GM18858 (cell line): Measurements from ENCODE around the gene HEATR5A.
"Not testable (repeated sequence)": the region's sequence is repeated elsewhere in the genome, so short reads cannot be mapped to it uniquely, and the experiment has no call there.

Experiments used
- ATAC-seq: cut with Tn5 transposase; IDR thresholded peaks from one replicate; pipeline ENCODE4 v1.9.1; 2021; ENCODE audit not compliant: unreplicated experiment

HEATR5A gene

DNA sequence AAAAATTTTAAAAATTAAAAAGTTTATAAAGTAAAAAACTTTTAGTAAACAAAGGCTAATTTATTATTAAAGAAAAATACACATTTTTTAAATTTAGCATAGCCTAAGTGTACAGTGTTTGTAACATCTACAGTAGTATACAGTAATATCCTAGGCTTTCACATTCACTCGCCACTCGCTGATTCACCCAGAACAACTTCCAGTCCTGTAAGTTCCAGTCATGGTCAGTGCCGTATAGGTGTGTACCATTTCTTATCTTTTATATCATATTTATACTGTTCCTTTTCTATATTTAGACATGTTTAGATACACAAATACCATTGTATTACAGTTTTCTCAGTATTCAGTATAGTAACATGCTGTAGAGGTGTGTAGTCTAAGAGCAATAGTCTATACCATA is 28.9 kb downstream of the HEATR5A start:
- ATAC-seq: no peak

DNA sequence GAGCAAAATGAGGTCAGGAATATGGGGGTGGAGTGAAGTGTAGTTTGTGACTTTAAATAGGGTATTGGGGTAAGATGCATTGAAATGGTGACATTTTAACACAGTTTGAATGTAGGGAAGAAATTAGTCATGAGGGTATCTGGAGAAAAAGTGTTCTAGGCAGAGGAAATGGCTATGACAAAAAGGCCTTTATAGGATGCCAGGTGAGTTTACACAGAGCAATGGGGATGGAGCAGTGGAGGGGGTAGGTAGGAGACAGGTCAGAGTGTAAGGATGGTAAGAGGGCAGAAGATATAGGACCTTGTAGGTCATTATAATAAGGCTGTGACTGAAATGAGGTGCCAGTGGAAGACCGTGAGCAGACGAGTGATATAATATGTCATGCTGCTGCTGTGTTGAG is 30.4 kb downstream of the HEATR5A start:
- ATAC-seq: no peak

DNA sequence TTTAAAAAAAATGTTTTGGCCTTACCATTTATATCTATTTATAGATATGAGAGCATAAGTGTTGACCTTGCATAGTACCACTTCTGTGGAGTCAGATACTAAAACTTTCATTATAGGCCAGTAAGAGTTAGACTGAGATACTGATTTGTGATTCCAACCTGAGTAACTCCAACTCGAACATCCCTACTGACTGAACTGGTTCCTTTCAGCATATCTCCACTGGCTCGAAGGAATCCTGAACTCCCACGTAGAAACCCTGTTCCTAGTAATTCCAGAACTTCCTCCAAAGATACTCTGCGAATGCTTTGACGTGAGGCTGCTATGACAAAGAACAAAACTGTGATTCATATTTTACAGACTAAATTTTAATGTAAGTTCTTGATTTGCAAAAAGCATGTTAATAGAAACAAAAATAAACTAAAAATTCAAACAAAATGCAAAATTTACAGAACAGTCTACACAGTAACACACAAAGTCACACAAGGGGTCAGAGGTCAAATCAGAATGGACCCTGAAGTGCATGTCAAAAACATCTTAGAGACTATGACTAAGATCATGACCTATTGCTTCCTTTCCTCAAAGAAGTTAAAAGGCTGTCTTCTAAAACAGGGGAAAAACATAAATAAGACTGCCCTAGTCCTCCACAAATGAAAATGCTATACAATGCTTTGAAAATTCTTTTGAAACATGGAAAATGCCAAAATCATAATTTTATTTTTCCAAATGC is 31.5 kb downstream of the HEATR5A start:
- ATAC-seq: peak; percentile 47

DNA sequence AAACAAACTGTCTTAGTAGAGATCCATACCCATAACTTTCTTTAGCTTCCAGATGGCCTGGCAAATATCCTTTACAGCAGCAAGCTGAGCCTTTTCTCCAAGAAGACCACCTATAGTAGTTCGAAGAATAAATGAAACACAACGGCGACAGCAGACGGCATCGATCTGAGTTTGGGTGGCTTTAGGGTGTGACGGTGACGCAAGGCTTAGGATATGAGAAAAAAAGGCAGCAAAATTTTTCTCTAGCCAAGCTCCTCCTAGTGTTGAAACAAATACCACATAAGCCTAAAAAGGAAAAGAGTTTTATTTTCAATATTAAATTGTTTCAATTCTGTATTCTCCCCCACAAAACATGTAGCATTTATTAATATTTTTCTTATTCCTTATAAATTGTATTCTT is 33.3 kb downstream of the HEATR5A start:
- ATAC-seq: no peak

DNA sequence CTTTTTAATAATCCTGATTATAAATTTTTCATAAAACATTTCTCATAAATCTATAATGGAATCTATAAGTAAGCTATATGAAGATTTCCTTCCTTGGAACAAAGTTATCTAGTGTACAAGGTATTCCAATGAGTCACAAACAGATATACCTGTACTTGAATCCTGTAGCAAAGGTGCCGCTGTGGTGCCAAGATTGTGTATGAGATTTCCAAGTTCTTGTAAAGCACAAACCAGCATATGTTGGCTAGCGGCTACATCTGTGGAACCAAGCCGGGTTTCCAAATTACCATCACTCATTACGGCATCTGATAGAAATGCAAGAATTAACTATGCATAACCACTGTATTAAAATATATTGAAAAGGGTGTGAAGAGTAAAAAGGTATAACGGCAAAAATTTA is 34.1 kb downstream of the HEATR5A start:
- ATAC-seq: no peak

DNA sequence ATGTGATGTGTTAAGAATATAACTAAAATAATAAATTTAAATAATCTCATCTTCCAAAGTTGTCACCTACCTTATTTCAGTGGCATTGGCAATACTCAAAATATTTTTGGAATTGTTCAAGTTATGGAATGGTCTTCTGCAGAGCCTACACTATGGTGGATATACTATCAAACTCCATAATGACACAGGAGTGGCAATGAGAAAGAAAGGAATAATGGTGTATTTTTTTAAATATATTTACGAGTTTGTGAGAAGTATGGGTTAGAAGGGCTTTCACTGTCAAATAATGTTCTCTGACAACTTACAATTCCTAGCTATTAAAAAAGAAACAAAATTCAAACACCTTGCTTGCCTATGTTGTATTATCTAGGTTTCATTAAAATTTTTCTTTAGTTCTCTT is 38.1 kb downstream of the HEATR5A start:
- ATAC-seq: no peak

DNA sequence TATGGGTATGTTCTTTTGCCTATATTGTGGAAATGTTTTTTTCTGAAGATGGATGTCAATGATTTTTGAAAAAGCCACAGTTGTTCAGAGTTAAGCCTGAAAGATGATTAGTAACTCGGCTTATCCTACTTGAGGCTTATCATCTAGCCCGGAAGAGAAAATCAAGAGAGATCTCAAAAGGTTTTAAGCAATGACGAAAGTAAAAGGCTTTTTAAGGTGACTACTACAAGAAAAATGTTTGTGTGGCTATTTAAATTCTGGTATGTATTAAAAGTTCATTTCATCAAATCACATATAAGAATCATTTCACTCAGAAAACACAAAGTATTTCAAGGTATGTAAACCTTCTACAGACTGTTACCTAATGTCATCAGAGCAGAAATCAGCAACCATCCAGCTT is 40.2 kb downstream of the HEATR5A start:
- no peak for ATAC-seq

DNA sequence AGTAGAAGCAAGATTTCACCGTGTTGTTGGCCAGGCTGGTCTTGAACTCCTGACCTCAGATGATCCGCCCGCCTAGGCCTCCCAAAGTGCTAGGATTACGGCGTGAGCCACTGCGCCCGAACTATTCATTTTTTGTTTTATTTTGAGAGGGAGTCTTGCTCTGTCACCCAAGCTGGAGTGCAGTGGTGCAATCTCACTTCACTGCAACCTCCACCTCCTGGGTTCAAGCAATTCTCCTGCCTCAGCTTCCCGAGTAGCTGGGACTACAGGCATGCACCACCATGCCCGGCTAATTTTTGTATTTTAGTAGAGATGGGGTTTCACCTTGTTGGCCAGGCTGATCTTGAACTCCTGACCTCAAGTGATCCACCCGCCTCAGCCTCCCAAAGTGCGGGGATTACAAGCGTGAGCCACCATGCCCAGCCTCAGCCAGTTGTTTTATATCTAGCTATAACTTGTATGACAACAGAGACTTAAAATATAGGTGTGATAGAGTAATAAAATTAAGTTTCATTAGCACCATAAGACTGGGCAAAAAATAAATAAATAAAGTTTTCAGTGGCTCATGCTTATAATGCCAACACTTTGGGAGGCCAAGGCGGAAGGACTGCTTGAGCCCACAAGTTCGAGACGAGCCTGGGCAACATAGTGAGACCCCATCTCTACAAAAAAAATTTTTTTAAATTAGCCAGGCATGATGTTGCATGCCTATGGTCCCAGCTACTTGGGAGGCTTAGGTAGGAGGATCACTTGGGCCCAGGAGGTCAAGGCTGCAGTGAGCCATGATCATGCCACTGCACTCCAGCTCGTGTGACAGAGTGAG is 41.0 kb downstream of the HEATR5A start:
- not testable (repeated sequence) for ATAC-seq

DNA sequence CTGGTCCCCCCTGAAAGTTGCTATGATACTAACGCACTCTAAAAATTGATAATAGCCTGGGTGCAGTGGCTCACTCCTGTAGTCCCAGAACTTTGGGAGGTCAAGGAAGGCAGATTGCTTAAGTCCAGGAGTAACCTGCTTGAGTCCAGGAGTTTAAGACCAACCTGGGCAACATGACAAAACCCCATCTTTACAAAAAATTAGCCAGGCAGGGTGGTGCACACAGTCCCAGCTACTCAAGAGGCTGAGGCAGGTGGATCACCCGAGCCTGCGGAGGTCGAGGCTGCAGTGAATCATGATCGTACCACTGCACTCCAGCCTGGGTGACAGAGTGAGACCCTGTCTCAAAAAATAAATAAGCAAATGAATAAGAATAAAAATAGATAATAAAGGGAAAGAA is 42.9 kb downstream of the HEATR5A start:
- ATAC-seq: no peak

DNA sequence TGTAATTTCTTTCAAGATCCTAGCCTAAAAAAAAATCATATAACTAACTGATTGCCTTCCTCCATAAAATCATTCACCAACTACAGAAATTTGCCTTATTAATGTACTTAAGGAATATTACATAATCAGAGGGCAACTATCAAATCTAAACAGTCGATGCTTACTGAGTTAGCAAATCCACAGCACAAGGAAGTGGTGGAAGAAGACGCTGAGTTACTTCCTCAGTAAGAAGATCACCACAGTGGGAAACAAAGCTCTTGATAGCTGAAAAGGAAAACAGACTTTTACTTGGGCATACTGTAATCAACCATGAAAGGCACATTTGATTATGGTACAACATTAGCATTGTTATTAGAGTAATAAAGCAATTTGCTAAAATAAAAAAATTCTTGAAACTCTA is 48.7 kb downstream of the HEATR5A start:
- ATAC-seq: no peak

DNA sequence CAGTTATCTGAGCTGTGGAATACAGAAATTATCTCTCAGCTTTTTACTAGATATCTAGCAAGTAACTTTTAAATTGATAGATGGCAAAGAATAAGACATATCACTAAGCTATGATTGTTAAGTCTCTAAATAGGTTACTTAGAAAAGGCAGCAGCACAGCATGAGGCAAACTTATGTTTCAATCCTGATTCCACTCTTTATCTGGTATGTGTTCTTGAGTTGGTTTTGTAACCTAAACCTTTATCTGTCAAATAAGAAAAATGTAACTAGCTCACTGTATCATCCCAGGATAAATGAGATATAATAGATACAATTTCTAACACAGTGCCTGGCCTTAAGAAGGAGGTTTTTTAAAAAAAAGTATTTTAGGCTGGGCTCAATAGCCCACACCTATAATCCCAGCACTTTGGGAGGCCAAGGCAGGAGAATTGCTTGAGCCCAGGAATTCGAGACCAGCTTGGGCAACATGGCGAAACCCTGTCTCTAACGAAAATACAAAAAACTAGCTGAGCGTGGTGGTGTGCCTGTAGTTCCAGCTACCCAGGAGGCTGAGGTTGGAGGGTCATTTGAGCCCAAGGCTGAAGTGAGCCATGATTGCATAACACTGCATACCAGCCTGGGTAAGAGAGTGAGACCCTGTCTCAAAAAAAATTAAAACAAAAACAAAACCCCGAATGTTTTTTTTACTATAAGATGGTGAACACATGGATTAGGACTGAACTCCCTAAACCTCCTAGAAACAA is 56.8 kb downstream of the HEATR5A start:
- no peak for ATAC-seq

DNA sequence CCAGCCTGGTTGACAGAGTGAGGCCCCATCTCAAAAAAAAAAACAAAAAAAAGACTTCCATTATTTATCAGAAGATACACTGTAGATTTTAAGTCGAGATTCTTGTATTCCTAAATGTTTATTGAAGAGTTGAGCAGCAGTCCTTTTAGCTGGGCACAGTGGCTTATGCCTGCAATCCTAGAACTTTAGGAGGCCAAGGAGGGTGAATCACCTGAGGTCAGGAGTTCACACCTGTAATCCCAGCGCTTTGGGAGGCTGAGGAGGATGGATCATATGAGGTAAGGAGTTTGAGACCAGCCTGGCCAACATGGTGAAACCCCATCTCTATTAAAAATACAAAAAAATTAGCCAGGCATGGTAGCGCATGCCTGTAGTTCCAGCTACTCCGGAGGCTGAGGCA is 57.6 kb downstream of the HEATR5A start:
- ATAC-seq: no peak

DNA sequence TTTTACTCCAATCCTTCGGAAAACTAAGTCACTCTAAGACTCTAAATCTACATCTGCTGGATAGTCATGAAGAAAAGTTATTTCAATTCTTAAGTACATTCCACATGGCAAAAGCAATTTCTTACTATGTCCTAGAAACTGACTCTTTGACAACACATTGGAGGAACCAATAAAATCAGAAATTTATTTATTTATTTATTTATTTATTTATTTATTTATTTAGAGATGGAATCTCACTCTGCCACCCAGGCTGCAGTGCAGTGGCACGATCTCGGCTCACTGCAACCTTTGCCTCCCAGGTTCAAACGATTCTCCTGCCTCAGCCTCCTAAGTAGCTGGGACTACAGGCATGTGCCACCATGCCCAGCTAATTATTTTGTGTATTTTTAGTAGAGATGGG is 58.6 kb downstream of the HEATR5A start:
- ATAC-seq: not testable (repeated sequence)

DNA sequence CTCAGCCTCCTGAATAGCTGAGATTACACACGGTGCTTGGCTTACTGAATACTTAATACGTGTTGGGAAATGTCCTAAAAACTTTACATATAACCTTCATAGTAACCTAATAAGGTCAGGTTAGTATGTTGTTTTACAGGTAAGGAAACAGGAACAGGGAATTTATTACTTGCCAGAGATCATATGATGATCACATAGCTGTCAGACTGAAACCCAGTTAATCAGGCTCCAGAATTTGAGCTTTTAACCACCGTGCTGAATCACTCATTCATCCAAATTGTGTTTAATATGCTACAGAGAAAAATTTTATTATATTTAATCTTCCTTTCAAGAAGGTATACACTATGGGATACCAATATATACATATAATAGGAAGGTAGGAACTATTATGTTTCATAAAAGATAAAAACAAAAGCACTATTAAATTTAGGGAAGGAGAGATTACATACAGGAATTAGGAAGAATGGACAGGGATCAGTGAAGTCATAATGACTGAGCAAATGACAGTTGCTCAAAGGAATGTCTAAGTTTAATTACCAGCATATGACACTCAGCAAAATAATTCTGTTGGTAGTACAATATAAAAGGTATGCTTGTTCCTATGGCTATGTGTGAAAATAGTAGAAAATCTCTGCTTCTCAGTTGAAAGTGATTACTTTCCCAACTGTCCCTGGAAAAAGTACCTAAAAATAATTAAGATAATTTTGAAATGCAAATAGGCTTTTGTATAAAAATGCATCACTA is 59.3 kb downstream of the HEATR5A start:
- ATAC-seq: no peak

DNA sequence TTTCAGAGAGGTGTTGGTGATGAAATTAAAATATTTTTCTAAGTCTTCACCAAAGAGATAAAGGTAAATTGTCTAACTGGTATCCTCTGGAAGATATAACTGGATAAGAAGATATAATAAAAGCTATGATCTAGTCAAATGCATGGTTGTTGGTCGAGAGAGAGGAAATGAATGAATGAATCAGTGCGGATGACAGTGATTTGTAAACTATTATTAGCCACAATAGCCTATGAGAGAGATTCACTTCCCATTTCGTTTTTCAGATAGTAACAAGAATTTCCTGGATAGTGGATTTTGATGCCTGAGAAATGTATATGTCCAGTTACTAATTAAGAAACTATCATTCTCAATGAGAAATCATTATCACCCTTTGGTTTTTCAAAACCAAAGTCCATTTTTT is 63.1 kb downstream of the HEATR5A start:
- ATAC-seq: no peak

DNA sequence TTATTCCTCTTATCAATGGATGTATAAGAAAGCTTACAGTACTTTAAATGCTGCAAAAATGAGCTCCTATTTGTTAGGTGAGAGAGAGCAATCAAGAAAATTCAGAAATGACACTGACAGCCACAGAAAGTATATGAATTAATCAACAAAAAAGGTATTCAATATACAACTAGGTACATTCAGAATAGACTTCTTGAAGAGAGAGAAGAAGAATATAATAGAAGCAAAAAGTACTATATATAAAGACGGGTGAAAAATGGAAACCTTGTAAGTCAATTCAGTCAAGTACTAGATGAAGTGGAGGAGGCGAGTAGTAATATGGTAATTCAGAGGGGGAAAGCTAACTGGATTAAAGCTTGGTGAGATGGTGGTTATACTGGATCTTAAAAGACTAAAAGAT is 74.3 kb downstream of the HEATR5A start:
- no peak for ATAC-seq

DNA sequence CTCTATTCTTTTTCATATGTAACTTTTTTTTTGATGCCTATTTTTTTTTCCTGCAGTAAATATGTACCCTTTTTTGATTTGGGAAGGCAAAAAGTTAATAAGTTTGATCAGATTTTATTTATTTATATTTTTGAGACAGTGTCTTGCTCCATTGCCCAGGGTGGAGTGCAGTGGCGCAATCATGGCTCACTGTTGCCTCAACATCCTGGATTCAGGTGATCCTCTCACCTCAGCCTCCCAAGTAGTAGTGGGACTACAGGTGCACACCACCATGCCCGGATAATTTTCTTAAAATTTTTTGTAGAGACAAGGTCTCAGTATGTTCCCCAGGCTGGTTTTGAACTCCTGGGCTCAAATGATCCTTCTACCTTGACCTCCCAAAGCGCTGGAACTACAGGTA is 79.1 kb downstream of the HEATR5A start:
- no peak for ATAC-seq

DNA sequence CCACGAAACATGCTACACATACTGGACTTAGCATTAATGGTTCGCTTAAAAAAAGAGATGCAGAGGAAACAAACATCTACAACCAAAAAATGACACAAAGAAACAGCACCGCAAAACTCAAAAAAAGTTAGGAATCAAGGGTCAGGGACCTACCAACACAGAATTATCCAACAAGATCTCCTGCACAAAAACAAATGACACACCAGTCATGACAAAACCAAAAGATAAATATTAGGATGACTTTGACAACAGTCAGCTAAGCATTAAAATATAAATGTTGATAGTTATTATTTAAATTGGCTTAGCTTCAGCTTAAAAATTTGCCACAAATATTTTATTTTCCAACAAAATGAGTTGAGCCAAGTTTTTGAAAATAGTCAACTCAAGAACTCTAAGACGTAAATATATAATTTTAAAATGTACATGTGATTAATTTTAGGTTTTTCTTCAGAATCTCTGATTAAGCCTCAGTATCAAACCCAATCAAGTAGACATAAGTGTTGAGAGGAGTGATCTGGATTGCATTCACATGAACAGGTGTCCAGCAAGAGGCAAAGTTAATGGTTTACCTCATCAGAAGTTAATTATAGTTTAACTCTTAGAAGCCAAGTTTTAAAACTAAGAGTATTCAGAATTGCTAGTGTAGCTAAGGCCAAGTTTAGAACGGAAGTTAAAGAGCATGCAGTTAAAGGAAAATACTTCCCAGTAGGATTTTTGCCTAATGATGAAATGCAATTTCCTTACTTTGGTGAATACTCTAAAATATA is 79.9 kb downstream of the HEATR5A start:
- no peak for ATAC-seq

DNA sequence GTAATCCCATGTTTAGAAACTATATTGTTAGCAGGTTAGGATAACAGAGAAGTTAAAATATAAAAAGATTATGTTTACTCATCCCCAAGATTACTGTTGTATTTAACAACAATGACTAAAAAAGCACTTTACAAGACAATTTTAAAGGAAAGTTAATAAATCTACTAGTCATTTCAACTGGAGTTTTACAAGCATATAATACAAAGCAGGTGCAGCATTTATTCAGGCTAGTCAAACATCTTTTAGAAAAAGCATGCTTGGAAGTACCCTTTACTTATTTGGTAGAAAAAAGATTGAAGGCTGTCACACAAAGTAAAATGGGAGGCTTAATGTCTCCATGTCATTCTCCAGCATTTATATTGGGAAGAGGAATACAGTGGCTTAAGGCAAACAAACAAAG is 80.6 kb downstream of the HEATR5A start:
- no peak for ATAC-seq

DNA sequence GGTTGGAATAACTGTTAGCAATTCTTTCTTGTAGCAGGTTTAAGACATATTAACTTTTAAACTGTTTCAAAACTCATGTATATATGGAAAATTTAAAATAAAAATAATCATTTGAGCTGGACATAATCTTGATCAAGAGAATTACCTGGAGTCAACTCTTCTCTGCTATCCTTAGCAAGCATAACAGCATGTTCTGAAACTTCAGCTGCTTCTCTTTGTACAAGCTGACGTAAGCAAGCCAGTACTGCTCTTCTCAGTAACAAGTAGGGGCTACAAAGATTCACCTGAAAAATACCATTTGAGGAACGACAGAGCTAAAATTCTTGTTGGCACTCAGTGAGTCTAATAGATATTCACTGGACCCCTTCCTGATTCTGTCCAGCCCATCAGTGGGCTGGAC is 83.0 kb downstream of the HEATR5A start:
- ATAC-seq: no peak
